Measurements from ENCODE around the gene PIM3. TPM values are rescaled to one million over a fixed set of nuclear protein-coding genes. Genes with fewer than 3 reads are reported as not detected.

PIM3 gene
- total RNA-seq, 4 donors from 2014 or later, result 43.8 to 75.7 (median 52.1) TPM

DNA sequence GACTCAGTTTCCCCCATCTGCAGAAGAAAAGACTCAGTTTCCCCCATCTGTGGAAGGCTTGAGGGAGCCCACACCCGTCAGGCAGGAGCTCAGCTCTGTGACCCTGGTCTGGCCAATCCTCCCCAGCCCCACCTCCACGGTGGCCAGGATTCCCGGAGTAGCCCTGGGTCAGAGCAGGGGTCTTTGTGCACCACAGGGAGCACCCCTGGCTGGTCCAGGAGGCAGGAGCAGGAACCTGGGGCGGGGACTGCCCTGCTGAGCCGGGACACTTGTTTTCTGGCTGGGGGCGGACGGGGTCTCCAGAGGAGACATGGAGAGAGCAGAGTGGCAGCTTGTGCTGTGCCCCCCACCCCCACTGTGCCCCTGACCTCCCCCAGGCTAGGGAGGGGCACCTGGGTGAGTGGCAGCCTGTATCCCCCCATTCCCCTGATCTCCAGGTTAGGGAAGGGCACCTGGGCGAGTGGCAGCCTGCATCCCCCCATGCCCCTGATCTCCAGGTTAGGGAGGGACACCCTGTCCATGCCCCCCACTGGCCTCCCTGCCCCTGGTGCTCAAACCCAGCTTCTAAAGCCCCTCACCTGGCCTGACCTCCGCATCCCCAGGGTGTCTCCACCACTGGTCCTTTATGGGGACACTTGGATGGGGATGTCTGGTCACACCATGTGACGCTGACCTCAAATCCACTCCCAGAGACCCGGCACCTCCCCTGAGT is 33.2 kb downstream of the PIM3 start:
- peaks cover 0 to 8% (median 0%) of the 10 kb centered on the region in 4 donors for H3K27me3 ChIP-seq
- 17% methylated on average over 2 of the region's 11 CpGs; no CpG with 5 or more reads in 1 of the 2 donors for WGBS, 2 donors
- H3K36me3 ChIP-seq, result no peaks in the 10 kb centered on the region
- peaks cover 0 to 9% (median 8%) of the 10 kb centered on the region in 3 donors for H3K9me3 ChIP-seq
- no peak overlapping the region for H3K4me3 ChIP-seq
- DNase-seq, result no peak
- no peak overlapping the region for H3K27ac ChIP-seq
- TF ChIP-seq, protein P1, sequence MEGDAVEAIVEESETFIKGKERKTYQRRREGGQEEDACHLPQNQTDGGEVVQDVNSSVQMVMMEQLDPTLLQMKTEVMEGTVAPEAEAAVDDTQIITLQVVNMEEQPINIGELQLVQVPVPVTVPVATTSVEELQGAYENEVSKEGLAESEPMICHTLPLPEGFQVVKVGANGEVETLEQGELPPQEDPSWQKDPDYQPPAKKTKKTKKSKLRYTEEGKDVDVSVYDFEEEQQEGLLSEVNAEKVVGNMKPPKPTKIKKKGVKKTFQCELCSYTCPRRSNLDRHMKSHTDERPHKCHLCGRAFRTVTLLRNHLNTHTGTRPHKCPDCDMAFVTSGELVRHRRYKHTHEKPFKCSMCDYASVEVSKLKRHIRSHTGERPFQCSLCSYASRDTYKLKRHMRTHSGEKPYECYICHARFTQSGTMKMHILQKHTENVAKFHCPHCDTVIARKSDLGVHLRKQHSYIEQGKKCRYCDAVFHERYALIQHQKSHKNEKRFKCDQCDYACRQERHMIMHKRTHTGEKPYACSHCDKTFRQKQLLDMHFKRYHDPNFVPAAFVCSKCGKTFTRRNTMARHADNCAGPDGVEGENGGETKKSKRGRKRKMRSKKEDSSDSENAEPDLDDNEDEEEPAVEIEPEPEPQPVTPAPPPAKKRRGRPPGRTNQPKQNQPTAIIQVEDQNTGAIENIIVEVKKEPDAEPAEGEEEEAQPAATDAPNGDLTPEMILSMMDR (IDR thresholded peaks at IDR 0.05), result no peak
- no peak for TF ChIP-seq POLR2A (IDR thresholded peaks at IDR 0.05)
- intact Hi-C loops (cut with DNase I), result loop anchor here (5.0 kb wide), 1 partner anchor 67 kb away; no protein-coding TSS in a partner anchor
- H3K4me1 ChIP-seq, result peaks cover 0 to 8% (median 3%) of the 10 kb centered on the region in 3 donors

GRCh38 chr22:49994361-49995040 is 33.9 kb downstream of the PIM3 start:
- Histone ChIP-seq H3K27me3 (peaks cover 0 to 15% (median 0%) of the 10 kb centered on the region in 4 donors), H3K36me3 (no peaks in the 10 kb centered on the region), H3K27ac (no peak overlapping the region), H3K9me3 (peaks cover 0 to 9% (median 8%) of the 10 kb centered on the region in 3 donors), H3K4me1 (peaks cover 0 to 8% (median 3%) of the 10 kb centered on the region in 3 donors), H3K4me3 (no peak overlapping the region)
- DNase-seq, result no peak
- no peak for TF ChIP-seq POLR2A (IDR thresholded peaks at IDR 0.05)
- TF ChIP-seq, protein P1 (IDR thresholded peaks at IDR 0.05), result no peak
- intact Hi-C loops (cut with DNase I), result loop anchor here (5.0 kb wide), 1 partner anchor 67 kb away; no protein-coding TSS in a partner anchor
- 76 to 100% methylated on average over 1 to 7 of the region's 21 CpGs for WGBS, 2 donors

GRCh38 chr22:49995041-49995360 is 34.4 kb downstream of the PIM3 start:
- DNase-seq, result no peak
- Histone ChIP-seq H3K36me3 (no peaks in the 10 kb centered on the region), H3K9me3 (peaks cover 0 to 9% (median 8%) of the 10 kb centered on the region in 3 donors), H3K4me1 (peaks cover 0 to 13% (median 3%) of the 10 kb centered on the region in 3 donors), H3K4me3 (no peak overlapping the region), H3K27ac (no peak overlapping the region), H3K27me3 (peaks cover 0 to 20% (median 0%) of the 10 kb centered on the region in 4 donors)
- intact Hi-C loops (cut with DNase I), result no loop called here
- 37% methylated on average over 2 of the region's 3 CpGs; no CpG with 5 or more reads in 1 of the 2 donors for WGBS, 2 donors
- no peak for TF ChIP-seq POLR2A (IDR thresholded peaks at IDR 0.05)
- TF ChIP-seq, protein P1 (IDR thresholded peaks at IDR 0.05), result no peak

- Histone ChIP-seq H3K9me3 (peaks cover 0 to 9% (median 8%) of the 10 kb centered on the region in 3 donors), H3K4me3 (no peak overlapping the region), H3K27me3 (peaks cover 0 to 25% (median 0%) of the 10 kb centered on the region in 4 donors), H3K36me3 (no peaks in the 10 kb centered on the region), H3K4me1 (peaks cover 0 to 16% (median 3%) of the 10 kb centered on the region in 3 donors), H3K27ac (no peak overlapping the region)
- TF ChIP-seq POLR2A (IDR thresholded peaks at IDR 0.05), result no peak
- TF ChIP-seq, protein P1 (IDR thresholded peaks at IDR 0.05), result no peak
- 44 to 80% methylated on average over 1 to 2 of the region's 10 CpGs for WGBS, 2 donors
- no peak for DNase-seq
- intact Hi-C loops (cut with DNase I), result no loop called here
These were observed 35.0 kb downstream of the PIM3 start for GRCh38 chr22:49995361-49996118.
